K562 (cell line): Measurements from ENCODE around the gene WNT6. TPM values are rescaled to one million over a fixed set of nuclear protein-coding genes. Genes with fewer than 3 reads are reported as not detected.

Experiments used
- ATAC-seq: fragments of 200-7000 bp; cut with Tn5 transposase; 3 replicates; pipeline ENCODE4 v1.9.1; 2020; ENCODE audit warnings: moderate library complexity
- BruUV-seq: library from RNA; stranded (reverse); fragments of 400-500 nt; replicated peaks from 2 replicates; lab custom pipeline; 2021; lab: Mats Ljungman, UMichigan
- CTCF ChIA-PET: fragments of 300-600 bp; formaldehyde crosslinking; extraction: SDS; loops from one replicate; lab custom pipeline; 2021; ENCODE audit warnings: low intra/inter-chr PET ratio; lab: Yijun Ruan, JAX
- POLR2A ChIA-PET: fragments of 300-600, 350-650 bp; sonication (Branson Sonifier 250); formaldehyde crosslinking; extraction: SDS; loops from one replicate; lab custom pipeline; 2021; ENCODE audit warnings: antibody characterized with exemption, inconsistent platforms; lab: Yijun Ruan, JAX
- DNase-seq, 4 experiments: peaks; one replicate each; pipeline versions ENCODE4 v3.0.0 to v3.0.0-alpha.2; 2011 to 2018; ENCODE audit warnings: low spot score in 3 of 4, mixed read lengths in 3 of 4; ENCODE audit errors: extremely low read depth in 1 of 4
- FAIRE-seq: peaks from 2 replicates; lab custom pipeline; 2011; peaks lifted over from hg19 to GRCh38; lab: Jason Lieb, UNC
- H2AFZ ChIP-seq: 2 replicates; pipeline ENCODE4 v1.6.0; 2011; ENCODE audit warnings: low read depth, low read length, control low read depth, inconsistent platforms
- H3K27ac ChIP-seq: fragments of 200-600 bp; 3 replicates; pipeline ENCODE4 v1.8.0; 2011; ENCODE audit warnings: low read depth, mild to moderate bottlenecking, control low read depth, inconsistent platforms, low read length, moderate library complexity, mixed read lengths; ENCODE audit errors: extremely low read depth
- H3K27me3 ChIP-seq, 2 experiments: fragments of 300-600 bp in 1 of 2; 2 replicates in 1 of 2; 3 replicates in 1 of 2; pipeline versions ENCODE4 v1.6.0 to v1.8.0; 2011; ENCODE audit warnings: inconsistent platforms in 2 of 2, low read length in 2 of 2, mild to moderate bottlenecking in 1 of 2, mixed read lengths in 1 of 2, moderate library complexity in 1 of 2; ENCODE audit not compliant: control insufficient read depth in 2 of 2, insufficient read depth in 2 of 2
- H3K36me3 ChIP-seq: fragments of 300-600 bp; 3 replicates; pipeline ENCODE4 v1.8.0; 2011; ENCODE audit warnings: mild to moderate bottlenecking, low read length, inconsistent platforms; ENCODE audit not compliant: control insufficient read depth, insufficient read depth
- H3K4me1 ChIP-seq, 2 experiments: fragments of 200-600 bp in 1 of 2; replicated peaks in 1 of 2; 2 replicates in 1 of 2; 3 replicates in 1 of 2; pipeline versions ENCODE4 v1.5.1 to v1.8.0; 2011; ENCODE audit warnings: inconsistent platforms in 2 of 2, low read length in 2 of 2, mild to moderate bottlenecking in 1 of 2, mixed read lengths in 1 of 2, moderate library complexity in 1 of 2; ENCODE audit not compliant: control insufficient read depth in 2 of 2, insufficient read depth in 2 of 2
- H3K4me2 ChIP-seq: 2 replicates; pipeline ENCODE4 v1.6.1; 2011; ENCODE audit warnings: low read length, control low read depth, inconsistent platforms, mixed read lengths; ENCODE audit not compliant: insufficient read depth
- H3K4me3 ChIP-seq: fragments of 200-600 bp; sonication (generic), shearing (Covaris generic); 2 replicates; pipeline ENCODE4 v1.5.1; 2016; ENCODE audit warnings: control low read depth, inconsistent platforms
- H3K79me2 ChIP-seq: fragments of 200-600 bp; 3 replicates; pipeline ENCODE4 v1.8.0; 2011; ENCODE audit warnings: low read length, inconsistent platforms; ENCODE audit not compliant: control insufficient read depth, insufficient read depth
- H3K9ac ChIP-seq, 2 experiments: 2 replicates each; pipeline versions ENCODE4 v1.6.0 to v1.6.1; 2011; ENCODE audit warnings: low read depth in 2 of 2, low read length in 2 of 2, control low read depth in 1 of 2, inconsistent platforms in 1 of 2, mild to moderate bottlenecking in 1 of 2, mixed read lengths in 1 of 2; ENCODE audit not compliant: insufficient read depth in 1 of 2
- H3K9me1 ChIP-seq: one replicate; pipeline ENCODE4 v1.6.0; 2011; ENCODE audit warnings: inconsistent platforms, mild to moderate bottlenecking, low read length, moderate library complexity; ENCODE audit not compliant: control insufficient read depth, insufficient read depth
- H3K9me3 ChIP-seq: replicated peaks from 2 replicates; pipeline ENCODE4 v1.5.1; 2011; ENCODE audit warnings: low read depth, low read length, inconsistent platforms; ENCODE audit not compliant: control insufficient read depth, insufficient read depth
- H4K20me1 ChIP-seq: replicated peaks from 2 replicates; pipeline ENCODE4 v1.6.1; 2011; ENCODE audit warnings: low read length, inconsistent platforms, mixed read lengths; ENCODE audit not compliant: control insufficient read depth, insufficient read depth
- ARNT ChIP-seq, 2 experiments: fragments of 450-650 bp; IDR thresholded peaks; 2 replicates each; pipeline ENCODE4 v1.6.1; 2016; ENCODE audit warnings: mild to moderate bottlenecking in 1 of 2
- BMI1 ChIP-seq: fragments of 150-350 bp; IDR thresholded peaks from 2 replicates; pipeline ENCODE4 v1.6.1; 2014; ENCODE audit warnings: low read length
- CTBP1 ChIP-seq: fragments of 450-650 bp; IDR thresholded peaks from 2 replicates; pipeline ENCODE4 v1.6.1; 2016; ENCODE audit warnings: borderline replicate concordance
- DEAF1 ChIP-seq: fragments of 450-650 bp; formaldehyde crosslinking; IDR thresholded peaks from 2 replicates; pipeline ENCODE4 v1.4.0; 2020; ENCODE audit warnings: mild to moderate bottlenecking, moderate library complexity
- GMEB1 ChIP-seq: fragments of 250-450 bp; sonication (Bioruptor Pico); IDR thresholded peaks from 2 replicates; pipeline ENCODE4 v1.4.0; 2020; ENCODE audit warnings: mild to moderate bottlenecking
- ID3 ChIP-seq, 2 experiments: fragments of 250-450 bp in 1 of 2; fragments of 450-650 bp in 1 of 2; sonication (Bioruptor Pico) in 1 of 2; IDR thresholded peaks; 2 replicates each; pipeline versions ENCODE4 v1.6.1 to v1.8.0; 2016 to 2021; ENCODE audit warnings: mild to moderate bottlenecking in 2 of 2, moderate library complexity in 2 of 2, missing compliant biosample characterization in 1 of 2, missing genetic modification characterization in 1 of 2
- KDM2B ChIP-seq: fragments of 250-450 bp; sonication (Bioruptor Pico); IDR thresholded peaks from 2 replicates; pipeline ENCODE4 v1.8.0; 2021; ENCODE audit warnings: mild to moderate bottlenecking, moderate library complexity
- MBD2 ChIP-seq: sonication (generic); IDR thresholded peaks from 2 replicates; pipeline ENCODE4 v1.6.1; 2016; ENCODE audit warnings: low read depth, borderline replicate concordance
- MYC ChIP-seq, 2 experiments: fragments of 250-450 bp in 1 of 2; sonication (Bioruptor Pico) in 1 of 2; IDR thresholded peaks; 2 replicates each; pipeline versions ENCODE4 v1.5.1 to v1.6.1; 2012 to 2021; ENCODE audit warnings: low read depth in 2 of 2, borderline replicate concordance in 1 of 2, improper control_type of control experiment in 1 of 2, low read length in 1 of 2, mild to moderate bottlenecking in 1 of 2, moderate library complexity in 1 of 2
- NR1H2 ChIP-seq: sonication (generic); formaldehyde crosslinking; IDR thresholded peaks from 2 replicates; pipeline ENCODE4 v1.4.0; 2020; ENCODE audit warnings: mild to moderate bottlenecking, missing genetic modification reagents
- NUFIP1 ChIP-seq: fragments of 450-650 bp; IDR thresholded peaks from 2 replicates; pipeline ENCODE4 v1.6.1; 2018; ENCODE audit not compliant: partially characterized antibody
- RAD51 ChIP-seq: fragments of 450-650 bp; IDR thresholded peaks from 2 replicates; pipeline ENCODE4 v1.7.1; 2016; ENCODE audit warnings: low read depth, mild to moderate bottlenecking, borderline replicate concordance
- RBM14 ChIP-seq: fragments of 200-400 bp; formaldehyde crosslinking; IDR thresholded peaks from 2 replicates; pipeline ENCODE4 v1.6.1; 2018; ENCODE audit warnings: low read depth, mild to moderate bottlenecking, low read length, moderate library complexity, borderline replicate concordance; ENCODE audit not compliant: insufficient read depth
- ZNF165 ChIP-seq: fragments of 250-450 bp; sonication (Bioruptor Pico); IDR thresholded peaks from 2 replicates; pipeline ENCODE4 v1.4.0; 2020; ENCODE audit warnings: borderline replicate concordance
- ZNF232 ChIP-seq: sonication (generic); formaldehyde crosslinking; IDR thresholded peaks from 2 replicates; pipeline ENCODE4 v1.8.0; 2022; ENCODE audit warnings: mild to moderate bottlenecking, missing genetic modification reagents
- ZNF3 ChIP-seq: fragments of 250-450 bp; sonication (Bioruptor Pico); IDR thresholded peaks from 2 replicates; pipeline ENCODE4 v1.5.0; 2021; ENCODE audit warnings: mild to moderate bottlenecking, moderate library complexity
- ZNF76 ChIP-seq: fragments of 250-450 bp; sonication (Bioruptor Pico); IDR thresholded peaks from 2 replicates; pipeline ENCODE4 v1.4.0; 2020; ENCODE audit warnings: mild to moderate bottlenecking, moderate library complexity, borderline replicate concordance
- WGBS: fragments of 100-300 bp; shearing (Covaris generic); methylation state at CpG from one replicate; pipeline ENCODE4 v1.1.6; 2016; ENCODE audit warnings: low coverage, mixed read lengths; ENCODE audit not compliant: insufficient coverage; ENCODE audit errors: missing lambda C conversion rate; 5-methylcytosine and 5-hydroxymethylcytosine counted together
- in situ Hi-C: fragments of 300-500 bp; cut with MboI; formaldehyde crosslinking; loops from 4 replicates; pipeline ENCODE4 v1.15.0; 2018; ENCODE audit warnings: inconsistent platforms, mixed read lengths
- intact Hi-C: fragments of 100-400 bp; cut with micrococcal nuclease; formaldehyde crosslinking; loops from 2 replicates; pipeline ENCODE4 v1.14.2; 2022
- polyA plus RNA-seq, 8 experiments: library from polyadenylated mRNA; depleted of rRNA in 4 of 8; stranded (reverse) in 5 of 8; unstranded in 3 of 8; fragments of >200 nt; fragmentation: Nextera tagmentation in 2 of 8; fragmentation: Illumina TruSeq in 1 of 8; extraction: Ambion mirVana in 2 of 8; extraction: Trizol in 1 of 8; gene quantifications; 2 replicates each; pipeline versions ENCODE4 v1.2.1 to v1.2.3, GENCODE V29; 2011 to 2014; ENCODE audit warnings: inconsistent platforms in 1 of 8, missing spikeins in 1 of 8
- total RNA-seq, 7 experiments: library from RNA; depleted of rRNA in 6 of 7; stranded (reverse); fragments of >200 nt in 6 of 7; fragmentation: Illumina TruSeq in 2 of 7; extraction: Trizol in 2 of 7; gene quantifications; 2 replicates each; pipeline versions ENCODE4 v1.2.1 to v1.2.3, GENCODE V29; 2011 to 2021; ENCODE audit warnings: low replicate concordance in 1 of 7

Gene WNT6
- total and polyA plus RNA-seq, 9 of the 15 experiments (the other 6 are each of a cell fraction or from before 2014, with no cell fraction given), result not detected

DNA sequence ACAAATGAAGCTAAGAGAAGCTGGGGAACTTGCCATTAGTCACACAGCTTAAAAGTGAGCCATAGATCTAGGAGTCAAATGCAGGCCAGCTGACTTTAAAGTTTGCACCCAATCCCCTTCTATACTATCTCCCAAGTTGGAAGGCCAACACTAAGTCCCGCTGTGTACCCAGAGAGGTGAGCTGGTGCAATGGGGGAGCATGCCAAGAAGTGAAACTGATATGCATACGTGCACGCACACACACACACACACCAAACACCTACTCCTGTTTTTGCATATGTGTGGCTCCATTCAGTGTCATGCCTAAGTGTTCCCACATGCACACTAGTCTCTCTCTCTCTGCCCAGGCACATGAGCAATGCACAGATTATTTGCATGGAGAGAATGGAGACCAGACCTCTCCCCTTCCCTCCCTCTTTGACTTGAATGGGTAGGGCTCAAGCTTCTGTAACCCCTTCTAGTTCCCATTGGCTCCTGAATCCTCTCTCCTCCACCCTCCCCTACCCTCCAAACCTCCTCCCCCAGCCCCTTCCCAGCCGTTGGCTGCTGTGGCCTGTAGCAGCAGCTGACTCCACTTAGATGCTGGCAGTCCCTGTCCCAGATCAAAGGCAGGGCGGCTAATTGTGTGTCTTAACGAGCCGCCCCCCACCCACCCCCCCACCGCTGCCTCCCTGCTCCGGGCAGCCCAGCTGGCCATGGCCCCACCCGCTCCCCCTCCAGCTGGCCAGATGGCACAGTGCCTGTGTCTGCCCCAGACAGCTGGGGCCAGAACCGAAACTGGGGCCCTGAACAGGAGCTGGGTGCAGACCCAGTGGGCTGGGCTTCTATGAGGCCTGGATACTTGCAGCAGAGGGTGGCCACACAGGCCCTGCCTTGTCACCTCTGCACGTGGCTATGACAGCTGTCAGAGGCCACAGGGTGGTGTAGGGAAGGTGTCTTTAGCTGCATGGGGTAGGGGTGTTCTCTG is 26.7 kb downstream of the WNT6 start:
- Histone ChIP-seq H3K27ac (no peak overlapping the region), H4K20me1 (peaks cover 12% of the 10 kb centered on the region; the same call in 1 of the 2 replicates), H3K36me3 (no peaks in the 10 kb centered on the region), H3K27me3 (peaks cover 0 to 60% of the 10 kb centered on the region in 2 experiments; a peak in 4 of 5 replicates), H3K4me1 (peaks cover 0 to 5% of the 10 kb centered on the region in 2 experiments; a peak in 2 of 5 replicates), H3K9me1 (no peaks in the 10 kb centered on the region), H3K4me3 (no peak overlapping the region), H3K4me2 (no peak overlapping the region), H3K79me2 (no peaks in the 10 kb centered on the region), H2AFZ (no peak overlapping the region), H3K9ac (no peak overlapping the region), H3K9me3 (no peaks in the 10 kb centered on the region)
- DNase-seq, result no peak
- no peak for ATAC-seq
- no peak for FAIRE-seq
- in situ Hi-C loops (no loop called here), intact Hi-C loops (no loop called here)
- CTCF ChIA-PET, result no interaction called here
- POLR2A ChIA-PET, result interaction anchor here (0.6 kb wide), 1 partner anchor 326 kb away, joined by 4 read pairs; no protein-coding TSS in a partner anchor
- no TSS peak for BruUV-seq
- 0% methylated on average over 5 of the region's 12 CpGs for whole genome bisulfite sequencing
- TF ChIP-seq RAD51 (no peak), ARNT (IDR thresholded peaks at IDR 0.05) (no peak), NR1H2 (CRISPR knock-in tag) (no peak), NUFIP1 (no peak), MBD2 (no peak), CTBP1 (no peak), RBM14 (no peak), ZNF3 (CRISPR knock-in tag) (no peak), ZNF76 (CRISPR knock-in tag) (no peak), ZNF165 (CRISPR knock-in tag) (no peak), ID3 (CRISPR knock-in tag; IDR thresholded peaks at IDR 0.05) (no peak), ID3 (tag; IDR thresholded peaks at IDR 0.05) (no peak), ZNF232 (CRISPR knock-in tag) (no peak), MYC (IDR thresholded peaks at IDR 0.05; ENCODE audit: low read depth, low read length) (no peak), MYC (CRISPR knock-in tag; IDR thresholded peaks at IDR 0.05; ENCODE audit: borderline replicate concordance, low read depth) (no peak), KDM2B (CRISPR knock-in tag) (no peak), GMEB1 (CRISPR knock-in tag) (no peak), DEAF1 (CRISPR knock-in tag) (no peak), BMI1 (no peak)
